HG03135 (cell line): Measurements from ENCODE around the gene FNBP1L.

ENCODE experiments used
- ATAC-seq: cut with Tn5 transposase; IDR thresholded peaks from one replicate; pipeline ENCODE4 v1.9.1; 2021; ENCODE audit warnings: mild to moderate bottlenecking, moderate library complexity; ENCODE audit not compliant: unreplicated experiment

FNBP1L gene

GRCh38 chr1:93447481-93448291, at the start of gene FNBP1L:
Gene FNBP1L, plus strand, starts transcription at chr1:93448118. Its CDS starts 164 bp downstream, at chr1:93448282.
- ATAC-seq: no peak

GRCh38 chr1:93399781-93400180, 48.1 kb upstream of the FNBP1L start:
- ATAC-seq: no peak

DNA sequence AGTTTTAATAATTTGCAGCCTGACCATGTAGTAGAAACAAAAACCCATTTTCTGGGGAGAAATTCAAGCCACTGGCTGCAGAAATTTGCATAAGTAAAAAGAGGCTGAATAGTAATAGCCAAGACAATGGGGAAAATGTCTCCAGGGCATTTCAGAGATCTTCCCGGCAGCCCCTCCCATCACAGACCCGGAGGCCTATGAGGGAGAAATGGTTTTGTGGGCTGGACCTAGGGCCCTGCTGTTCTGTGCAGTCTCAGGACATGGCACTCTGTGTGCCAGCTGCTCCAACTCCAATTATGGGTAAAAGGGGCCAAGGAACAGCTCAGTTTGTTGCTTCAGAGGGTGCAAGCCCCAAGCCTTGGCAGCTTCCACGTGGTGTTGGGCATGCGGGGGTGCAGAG, 39.7 kb upstream of the FNBP1L start:
- no peak for ATAC-seq

DNA sequence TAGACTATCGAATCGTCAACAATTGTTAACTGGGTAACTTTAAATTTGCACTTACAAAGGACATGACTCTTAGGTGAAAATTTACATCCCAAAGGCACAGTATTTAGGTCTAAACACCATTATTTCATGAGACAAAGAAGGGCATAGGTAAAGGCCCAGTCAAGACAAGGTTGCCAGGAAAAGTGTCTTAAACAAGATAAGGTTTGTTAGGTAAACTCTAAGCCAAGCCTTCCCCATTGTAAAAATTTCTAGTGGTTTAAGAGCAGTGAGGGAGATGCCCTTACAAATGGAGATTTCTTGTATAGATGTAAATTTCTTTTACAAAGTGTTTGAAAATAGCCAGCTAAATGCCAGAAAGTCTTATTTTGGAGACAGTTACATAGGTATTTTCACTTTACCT, 36.9 kb upstream of the FNBP1L start:
- no peak for ATAC-seq

DNA sequence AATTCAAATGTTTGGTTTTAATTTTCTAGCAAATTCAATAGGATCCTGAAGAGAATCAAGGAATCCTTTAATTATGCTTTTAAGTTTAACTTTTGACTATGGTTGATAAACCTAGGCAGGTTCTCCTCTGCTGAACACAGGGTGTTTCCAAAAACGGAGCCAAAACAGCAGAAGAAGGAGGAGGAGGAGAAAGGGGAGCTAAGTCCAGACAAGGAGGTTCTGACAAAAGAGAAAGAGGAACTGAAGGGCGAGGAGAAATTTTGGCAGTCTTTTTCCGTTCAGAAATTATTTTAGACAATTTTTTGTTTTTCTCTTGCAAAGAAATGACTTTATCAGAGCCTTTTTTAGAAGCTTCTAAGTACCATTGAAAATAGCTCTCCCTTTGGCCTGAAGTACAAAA, 33.2 kb upstream of the FNBP1L start:
- no peak for ATAC-seq

- ATAC-seq: no peak
These were observed 32.6 kb upstream of the FNBP1L start for GRCh38 chr1:93415296-93415695.

- no peak for ATAC-seq
These were observed 31.7 kb upstream of the FNBP1L start for GRCh38 chr1:93416183-93416582.

DNA sequence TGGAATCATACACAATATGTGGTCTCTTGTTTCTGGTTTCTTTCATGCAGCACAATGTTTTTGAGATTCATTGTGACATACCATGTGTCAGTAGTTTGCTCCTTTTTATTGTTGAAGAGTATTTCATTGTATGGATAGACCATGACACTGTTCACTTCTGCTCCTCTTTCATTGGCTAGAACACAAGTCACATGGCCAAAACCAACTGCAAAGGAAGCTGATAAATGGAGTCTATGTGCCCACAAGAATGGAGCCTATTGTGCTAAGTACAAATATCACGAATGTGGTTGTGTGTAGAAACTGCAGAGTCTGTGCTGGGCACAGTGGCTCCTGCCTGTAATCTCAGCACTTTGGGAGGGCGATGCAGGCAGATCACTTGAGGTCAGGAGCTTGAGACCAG, 28.6 kb upstream of the FNBP1L start:
- ATAC-seq: no peak

DNA sequence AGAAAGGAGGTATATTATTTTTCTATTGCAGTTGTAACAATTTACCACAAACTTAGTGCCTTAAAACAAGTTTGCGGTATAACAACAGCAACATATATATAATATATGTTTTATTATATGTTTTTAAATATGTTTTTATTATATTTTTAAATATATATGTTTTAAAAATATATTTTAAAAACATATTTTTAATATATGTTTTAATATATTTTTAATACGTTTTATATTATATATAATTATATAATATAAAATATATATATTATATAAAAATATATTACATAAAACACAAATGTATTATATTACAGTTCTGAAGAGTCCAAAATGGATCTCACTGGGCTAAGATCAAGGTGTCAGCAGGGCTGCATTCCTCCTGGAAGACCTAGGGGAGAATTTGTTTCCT, 27.5 kb upstream of the FNBP1L start:
- no peak for ATAC-seq

GRCh38 chr1:93426181-93426580, 21.7 kb upstream of the FNBP1L start:
- no peak for ATAC-seq

DNA sequence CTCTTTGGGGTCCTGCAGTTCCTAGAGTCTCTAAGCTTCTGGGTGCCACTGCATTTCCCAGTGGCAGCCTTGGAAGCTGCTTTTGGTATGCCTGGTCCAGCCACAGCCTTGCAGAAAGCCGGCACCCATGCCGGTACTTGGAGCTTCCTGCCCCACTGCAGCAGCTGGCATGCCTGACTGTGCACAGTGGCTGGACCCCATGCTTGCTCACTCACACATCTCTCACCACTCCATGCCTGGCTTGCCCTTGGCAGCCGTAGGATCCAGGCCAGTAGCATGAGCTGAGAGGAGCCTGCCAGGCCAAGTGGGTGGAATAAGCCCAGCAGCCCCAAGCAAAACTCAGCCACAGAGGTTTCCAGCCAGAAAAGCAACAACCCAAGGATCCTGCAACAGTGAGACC, 20.3 kb upstream of the FNBP1L start:
- ATAC-seq: no peak

DNA sequence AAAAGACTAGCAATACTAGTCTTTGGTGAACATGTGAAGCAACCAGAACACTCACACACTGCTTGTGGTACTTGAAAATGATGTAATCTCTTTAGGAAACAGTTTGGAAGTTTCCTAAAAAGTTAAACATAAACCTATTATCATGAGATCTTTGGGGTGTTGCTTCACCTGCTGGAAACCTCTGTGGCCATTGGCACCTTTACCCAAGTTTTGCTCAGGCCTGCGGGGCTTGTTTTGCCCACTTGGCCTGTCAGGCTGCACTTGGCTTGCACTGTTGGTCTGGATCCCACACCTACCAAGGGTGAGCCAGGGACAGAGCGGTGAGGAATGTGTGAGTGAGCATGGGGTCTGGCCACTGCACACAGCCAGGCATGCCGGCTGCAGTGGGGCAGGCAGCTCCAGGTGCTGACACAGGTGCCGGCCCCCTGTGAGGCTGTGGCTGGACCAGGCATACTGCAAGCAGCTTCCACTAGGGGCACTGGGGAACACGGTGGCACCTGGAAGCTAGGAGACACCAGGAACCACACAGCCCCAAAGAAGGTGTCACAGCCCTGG, 14.4 kb upstream of the FNBP1L start:
- no peak for ATAC-seq

- ATAC-seq: no peak
These were observed 13.8 kb upstream of the FNBP1L start for GRCh38 chr1:93434088-93434487.

- no peak for ATAC-seq
These were observed 12.9 kb upstream of the FNBP1L start for GRCh38 chr1:93434987-93435386.

GRCh38 chr1:93435443-93435842, 12.5 kb upstream of the FNBP1L start:
- ATAC-seq: no peak

- ATAC-seq: no peak
These were observed 11.4 kb upstream of the FNBP1L start for GRCh38 chr1:93436496-93436895.

- no peak for ATAC-seq
These were observed 9.8 kb upstream of the FNBP1L start for GRCh38 chr1:93437976-93438605.

- no peak for ATAC-seq
These were observed 9.2 kb upstream of the FNBP1L start for GRCh38 chr1:93438716-93439115.

GRCh38 chr1:93440272-93440671, 7.6 kb upstream of the FNBP1L start:
- no peak for ATAC-seq

GRCh38 chr1:93440706-93441105, 7.2 kb upstream of the FNBP1L start:
- no peak for ATAC-seq

DNA sequence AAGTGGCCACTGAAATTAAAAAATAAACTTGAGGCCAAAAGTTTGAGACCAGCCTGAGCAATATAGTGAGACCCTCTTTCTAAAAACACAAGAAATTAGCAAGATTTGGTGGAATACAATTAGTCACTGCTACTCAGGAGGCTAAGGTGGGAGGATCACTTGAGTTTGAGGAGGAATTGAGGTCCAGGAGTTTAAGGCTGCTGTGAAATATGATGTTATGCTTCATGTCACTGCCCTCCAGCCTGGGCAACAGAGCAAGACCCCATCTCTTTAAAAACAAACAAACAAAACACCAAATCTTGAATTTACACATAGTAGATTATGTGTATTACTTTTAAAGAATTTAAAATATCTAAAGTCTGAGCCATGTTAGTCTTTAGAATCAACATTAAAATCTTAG, 6.3 kb upstream of the FNBP1L start:
- no peak for ATAC-seq

GRCh38 chr1:93442008-93442666, 5.8 kb upstream of the FNBP1L start:
- ATAC-seq: no peak
